Measurements from ENCODE around the gene OR4B1. TPM values are rescaled to one million over a fixed set of nuclear protein-coding genes. Genes with fewer than 3 reads are reported as not detected.

OR4B1 gene
- total RNA-seq, 1 experiment from 2014 or later, result not detected

GRCh38 chr11:48244804-48245203, 28.2 kb downstream of the OR4B1 start, which contains the start of gene OR4X2:
TSS of gene OR4X2 (plus strand) at chr11:48245104. CDS start at chr11:48245104, 0 bp downstream.
- DNase-seq (ENCODE audit: low spot score), result no peak
- in situ Hi-C loops (cut with HindIII; ENCODE audit: low sequenced_read_pairs), result no loop called here

GRCh38 chr11:48248902-48249301, 32.3 kb downstream of the OR4B1 start:
- in situ Hi-C loops (cut with HindIII; ENCODE audit: low sequenced_read_pairs), result no loop called here
- no peak for DNase-seq (ENCODE audit: low spot score)

GRCh38 chr11:48261600-48261999, 45.0 kb downstream of the OR4B1 start:
- DNase-seq (ENCODE audit: low spot score), result no peak
- in situ Hi-C loops (cut with HindIII; ENCODE audit: low sequenced_read_pairs), result no loop called here

- in situ Hi-C loops (cut with HindIII; ENCODE audit: low sequenced_read_pairs), result no loop called here
Measured at GRCh38 chr11:48263423-48263911, 46.9 kb downstream of the OR4B1 start, which contains the start of gene OR4X1. TSS of gene OR4X1 (plus strand) at chr11:48263861. CDS start at chr11:48263861, 0 bp downstream.

More at GRCh38 chr11:48263423-48263911, 46.9 kb downstream of the OR4B1 start, which contains the start of gene OR4X1:
- DNase-seq (ENCODE audit: low spot score), result no peak

Other genes starting within 250 kb of the OR4B1 start
- 1.3 and 1.5 TPM in 2 replicates for gene PTPRJ, start 236.3 kb upstream of the OR4B1 start, total RNA-seq (2014; rRNA removed; shearing (Covaris generic))
- gene OR4X2, start 28.3 kb downstream of the OR4B1 start, total RNA-seq (2014; rRNA removed; shearing (Covaris generic)), result not detected in 2 replicates
- gene OR4X1, start 47.1 kb downstream of the OR4B1 start, total RNA-seq (2014; rRNA removed; shearing (Covaris generic)), result not detected in 2 replicates
- gene OR4S1, start 89.4 kb downstream of the OR4B1 start, total RNA-seq (2014; rRNA removed; shearing (Covaris generic)), result not detected in 2 replicates
- not detected in 2 replicates for gene OR4C3, start 108.1 kb downstream of the OR4B1 start, total RNA-seq (2014; rRNA removed; shearing (Covaris generic))
- not detected in 2 replicates for gene OR4C5, start 149.7 kb downstream of the OR4B1 start, total RNA-seq (2014; rRNA removed; shearing (Covaris generic))

All from G401 (cell line).